ENCODE results near the gene MAP3K6. TPM values are rescaled to one million over a fixed set of nuclear protein-coding genes. Genes with fewer than 3 reads are reported as not detected.

MAP3K6 gene
- total and polyA plus RNA-seq, 2 of the 13 experiments (the other 11 are each of a cell fraction or from before 2014, with no cell fraction given): 2.7 to 3.2 TPM

GRCh38 chr1:27349784-27350662 lies 16.7 kb downstream of the MAP3K6 start (continued):
- TF ChIP-seq MXD1 (CRISPR knock-in tag; IDR thresholded peaks at IDR 0.05) (no peak), ATF7-NPFF (CRISPR knock-in tag; IDR thresholded peaks at IDR 0.05; ENCODE audit: low read depth) (no peak), CREBL2 (CRISPR knock-in tag; IDR thresholded peaks at IDR 0.05; ENCODE audit: borderline replicate concordance) (no peak), ZNF18 (CRISPR knock-in tag; IDR thresholded peaks at IDR 0.05; ENCODE audit: insufficient replicate concordance) (no peak), CEBPZ (IDR thresholded peaks at IDR 0.05; ENCODE audit: low read length) (no peak), ZNF557 (CRISPR knock-in tag; IDR thresholded peaks at IDR 0.05) (no peak), MNT (IDR thresholded peaks at IDR 0.05) (no peak), FOXP4 (CRISPR knock-in tag; IDR thresholded peaks at IDR 0.05) (no peak)
